HepG2 (cell line): ENCODE measurements around the gene TMC2. TPM values are rescaled to one million over a fixed set of nuclear protein-coding genes. Genes with fewer than 3 reads are reported as not detected.

ENCODE experiments used
- ARNT2 ChIP-seq: sonication (generic); formaldehyde crosslinking; IDR thresholded peaks from 2 replicates; pipeline ENCODE4 v1.8.0; 2022; ENCODE audit warnings: mild to moderate bottlenecking, low read depth, missing genetic modification reagents, moderate library complexity
- DZIP1 ChIP-seq: sonication (generic); formaldehyde crosslinking; IDR thresholded peaks from 2 replicates; pipeline ENCODE4 v1.5.0; 2020; ENCODE audit warnings: mild to moderate bottlenecking, missing genetic modification reagents
- GABPA ChIP-seq, 2 experiments: IDR thresholded peaks; 2 replicates each; pipeline ENCODE4 v1.6.1; 2011 to 2016; ENCODE audit warnings: low read depth in 2 of 2, low read length in 1 of 2, missing biosample characterization in 1 of 2, missing genetic modification characterization in 1 of 2
- HIVEP1 ChIP-seq: sonication (generic); formaldehyde crosslinking; IDR thresholded peaks from 2 replicates; pipeline ENCODE4 v1.4.0; 2020; ENCODE audit warnings: mild to moderate bottlenecking, missing genetic modification reagents
- HOMEZ ChIP-seq: IDR thresholded peaks from 2 replicates; pipeline ENCODE4 v1.6.1; 2016; ENCODE audit warnings: low read depth
- HOXA9 ChIP-seq: sonication (generic); formaldehyde crosslinking; IDR thresholded peaks from 2 replicates; pipeline ENCODE4 v1.8.1; 2022; ENCODE audit warnings: missing genetic modification reagents, mild to moderate bottlenecking, moderate library complexity, borderline replicate concordance
- KLF9 ChIP-seq: IDR thresholded peaks from 2 replicates; pipeline ENCODE4 v1.6.1; 2016; ENCODE audit warnings: low read depth
- MED8 ChIP-seq: sonication (generic); formaldehyde crosslinking; IDR thresholded peaks from 2 replicates; pipeline ENCODE4 v1.8.1; 2023; ENCODE audit warnings: mild to moderate bottlenecking, missing genetic modification reagents; ENCODE audit not compliant: insufficient replicate concordance
- PAX8 ChIP-seq: sonication (generic); formaldehyde crosslinking; IDR thresholded peaks from 2 replicates; pipeline ENCODE4 v1.8.0; 2022; ENCODE audit warnings: mild to moderate bottlenecking, missing genetic modification reagents, borderline replicate concordance
- PBX2 ChIP-seq: IDR thresholded peaks from 2 replicates; pipeline ENCODE4 v1.6.1; 2016; ENCODE audit warnings: control low read depth
- PCBP1 ChIP-seq: fragments of 200-400 bp; formaldehyde crosslinking; IDR thresholded peaks from 2 replicates; pipeline ENCODE4 v1.6.1; 2017; ENCODE audit warnings: mild to moderate bottlenecking, low read depth, low read length, borderline replicate concordance
- SPEN ChIP-seq: sonication (generic); formaldehyde crosslinking; IDR thresholded peaks from 2 replicates; pipeline ENCODE4 v1.5.1; 2020; ENCODE audit warnings: low read depth, mild to moderate bottlenecking, missing genetic modification reagents
- SUZ12 ChIP-seq: fragments of 150-350 bp; IDR thresholded peaks from 2 replicates; pipeline ENCODE4 v1.6.1; 2014; ENCODE audit warnings: low read depth, low read length
- TCF12 ChIP-seq, 2 experiments: fragments of 450-650 bp in 1 of 2; sonication (generic) in 1 of 2; formaldehyde crosslinking in 1 of 2; IDR thresholded peaks; 2 replicates each; pipeline versions ENCODE4 v1.6.1 to v1.8.0; 2017 to 2022; ENCODE audit warnings: antibody characterized with exemption in 1 of 2, mild to moderate bottlenecking in 1 of 2, missing genetic modification reagents in 1 of 2, moderate library complexity in 1 of 2
- ZFYVE20 ChIP-seq: sonication (generic); formaldehyde crosslinking; IDR thresholded peaks from 2 replicates; pipeline ENCODE4 v1.8.0; 2023; ENCODE audit warnings: low read depth, mild to moderate bottlenecking, moderate library complexity, missing genetic modification reagents, borderline replicate concordance
- ZNF512B ChIP-seq: sonication (generic); formaldehyde crosslinking; IDR thresholded peaks from 2 replicates; pipeline ENCODE4 v1.5.1; 2020; ENCODE audit warnings: missing genetic modification reagents, mild to moderate bottlenecking, borderline replicate concordance
- ZNF737 ChIP-seq: sonication (generic); formaldehyde crosslinking; IDR thresholded peaks from 2 replicates; pipeline ENCODE4 v1.5.0; 2020; ENCODE audit warnings: missing genetic modification reagents, mild to moderate bottlenecking, borderline replicate concordance
- polyA plus RNA-seq, 8 experiments: library from polyadenylated mRNA; depleted of rRNA in 3 of 8; stranded (reverse) in 7 of 8; unstranded in 1 of 8; fragments of >200 nt; fragmentation: Illumina TruSeq in 4 of 8; extraction: Trizol in 4 of 8; gene quantifications; 2 replicates each; pipeline versions ENCODE4 v1.2.1 to v1.2.3, GENCODE V29; 2011 to 2016; ENCODE audit warnings: low read depth in 4 of 8, missing spikeins in 1 of 8, mixed read lengths in 1 of 8; ENCODE audit not compliant: insufficient read depth in 1 of 8
- total RNA-seq, 5 experiments: library from RNA; depleted of rRNA; stranded (reverse); fragments of >200 nt; fragmentation: Illumina TruSeq; extraction: Trizol; gene quantifications; 2 replicates each; pipeline ENCODE4 v1.2.3, GENCODE V29; 2016; ENCODE audit warnings: low read depth in 1 of 5

Gene TMC2
- total and polyA plus RNA-seq, 2 of the 13 experiments (the other 11 are each of a cell fraction or from before 2014, with no cell fraction given): not detected

- TF ChIP-seq TCF12 (IDR thresholded peaks at IDR 0.05) (no peak), TCF12 (CRISPR knock-in tag; IDR thresholded peaks at IDR 0.05) (peak; percentile 96), ZNF512B (CRISPR knock-in tag) (0 out of 2 replicates have a peak, but pooled peaks have one; percentile 52), SPEN (CRISPR knock-in tag) (peak; percentile 97), ARNT2 (CRISPR knock-in tag) (peak; percentile 99), PBX2 (no peak), MED8 (CRISPR knock-in tag) (peak; percentile 89), GABPA (IDR thresholded peaks at IDR 0.05; ENCODE audit: low read depth, low read length) (peak; percentile 24), GABPA (CRISPR knock-in tag; IDR thresholded peaks at IDR 0.05; ENCODE audit: low read depth) (no peak; the same call in 1 of the 2 replicates), KLF9 (CRISPR knock-in tag) (no peak), DZIP1 (CRISPR knock-in tag) (peak; percentile 28; the same call in 1 of the 2 replicates), HOMEZ (CRISPR knock-in tag) (0 out of 2 replicates have a peak, but pooled peaks have one; percentile 9), PCBP1 (0 out of 2 replicates have a peak, but pooled peaks have one; percentile 49), ZFYVE20 (CRISPR knock-in tag) (no peak), SUZ12 (no peak), PAX8 (CRISPR knock-in tag) (peak; percentile 99; the same call in 1 of the 2 replicates), HOXA9 (CRISPR knock-in tag) (peak; percentile 98), HIVEP1 (CRISPR knock-in tag) (peak; percentile 83), ZNF737 (peak; percentile 20; the same call in 1 of the 2 replicates)
Observed at GRCh38 chr20:2651772-2652723, 115.7 kb downstream of the TMC2 start, which contains the start of gene NOP56 (continued).
